ENCODE results near the gene WDFY4. TPM values are rescaled to one million over a fixed set of nuclear protein-coding genes. Genes with fewer than 3 reads are reported as not detected.
"Not testable (repeated sequence)": the region's sequence is repeated elsewhere in the genome, so short reads cannot be mapped to it uniquely, and the experiment has no call there.

WDFY4 gene
- total and polyA plus RNA-seq, 5 donors: 0.57 to 4.4 (median 2.4) TPM

DNA sequence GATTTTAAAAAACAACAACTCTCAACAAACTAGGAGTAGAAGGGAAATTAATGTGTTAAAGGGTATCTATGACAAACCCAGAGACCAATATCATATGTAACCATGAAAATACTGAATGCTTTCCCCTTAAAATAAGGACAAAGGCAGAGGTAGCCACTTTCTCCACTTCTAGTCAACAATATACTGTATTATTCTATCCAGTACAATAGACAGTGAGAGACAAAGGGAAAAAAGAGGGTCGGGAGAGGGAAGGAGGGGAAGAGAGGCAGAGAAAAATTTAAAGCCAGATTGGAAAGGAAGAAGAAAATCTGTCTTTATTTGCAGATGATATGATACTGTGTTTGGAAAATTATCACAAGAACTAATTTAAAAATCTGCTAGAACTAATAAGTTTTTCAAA, 39.1 kb upstream of the WDFY4 start:
- WGBS: 80% methylated on average over 1 of the region's 1 CpG
- Histone ChIP-seq H3K4me3 (ENCODE audit: low read length) (no peak overlapping the region), H3K9me3 (ENCODE audit: control insufficient read depth, low read length) (no peaks in the 10 kb centered on the region), H3K27me3 (ENCODE audit: control insufficient read depth, insufficient read depth) (no peaks in the 10 kb centered on the region), H3K4me1 (ENCODE audit: control insufficient read depth, insufficient read depth, low read length) (no peaks in the 10 kb centered on the region), H3K27ac (ENCODE audit: low read length) (no peak overlapping the region)
- no peak for DNase-seq
- no peak for ATAC-seq
- intact Hi-C loops (cut with DNase I): no loop called here

DNA sequence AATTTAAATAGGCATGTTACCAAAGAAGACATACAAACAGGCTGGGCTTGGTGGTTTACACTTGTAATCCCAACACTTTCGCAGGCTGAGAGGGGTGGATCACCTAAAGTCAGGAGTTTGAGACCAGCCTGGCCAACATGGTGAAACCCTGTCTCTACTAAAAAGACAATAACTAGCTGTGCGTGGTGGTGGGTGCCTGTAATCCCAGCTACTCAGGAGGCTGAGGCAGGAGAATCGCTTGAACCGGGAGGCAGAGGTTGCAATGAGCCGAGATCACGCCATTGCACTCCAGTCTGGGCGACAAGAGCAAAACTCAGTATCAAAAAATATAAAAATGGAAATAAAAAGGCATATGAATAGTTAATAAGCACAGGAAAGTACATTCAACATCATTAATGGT, 37.6 kb upstream of the WDFY4 start:
- H3K9me3 ChIP-seq (ENCODE audit: control insufficient read depth, low read length); H3K27ac ChIP-seq (ENCODE audit: low read length); H3K4me1 ChIP-seq (ENCODE audit: control insufficient read depth, insufficient read depth, low read length); intact Hi-C loops (cut with DNase I); H3K27me3 ChIP-seq (ENCODE audit: control insufficient read depth, insufficient read depth); DNase-seq; ATAC-seq; H3K4me3 ChIP-seq (ENCODE audit: low read length): not testable (repeated sequence)
- 96% methylated on average over 7 of the region's 7 CpGs for WGBS

DNA sequence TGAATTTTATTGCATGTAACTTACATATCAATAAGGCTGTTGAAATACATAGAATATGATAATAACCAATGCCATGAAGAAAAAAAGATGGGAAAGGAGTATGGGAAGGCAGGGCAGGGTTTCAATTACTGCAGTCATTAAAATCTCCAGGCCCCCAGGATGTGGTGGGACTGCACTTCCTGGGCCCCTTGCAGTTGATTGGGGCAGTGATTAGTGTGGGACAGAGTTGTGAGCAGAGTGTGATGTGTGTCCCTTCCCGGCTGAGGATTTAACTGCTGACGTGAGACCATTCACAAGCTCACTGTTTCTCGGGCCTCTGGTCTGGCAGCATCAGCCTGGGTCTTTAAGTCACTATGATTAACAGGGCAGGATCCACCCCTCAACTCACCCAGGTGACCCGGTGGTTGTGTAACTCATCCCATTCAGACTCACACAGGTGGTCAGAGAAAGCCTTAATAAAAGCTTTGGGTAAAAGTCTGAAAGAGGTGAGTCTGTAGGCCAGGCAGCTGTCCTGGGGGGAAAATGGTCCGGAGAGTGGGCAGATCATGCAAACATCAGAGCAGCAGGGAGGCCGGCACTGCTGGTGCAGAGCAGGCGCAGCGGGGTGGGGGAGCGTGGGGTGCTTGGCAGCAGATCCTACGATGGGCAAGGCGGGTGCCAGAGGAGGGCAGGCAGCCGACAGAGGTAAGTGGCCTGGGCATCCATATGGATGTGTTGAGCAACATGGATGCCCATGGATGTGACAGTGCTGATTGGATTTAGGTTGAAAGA, 36.3 kb upstream of the WDFY4 start:
- no peak overlapping the region for H3K27ac ChIP-seq (ENCODE audit: low read length)
- 80% methylated on average over 12 of the region's 12 CpGs for WGBS
- no peak for ATAC-seq

DNA sequence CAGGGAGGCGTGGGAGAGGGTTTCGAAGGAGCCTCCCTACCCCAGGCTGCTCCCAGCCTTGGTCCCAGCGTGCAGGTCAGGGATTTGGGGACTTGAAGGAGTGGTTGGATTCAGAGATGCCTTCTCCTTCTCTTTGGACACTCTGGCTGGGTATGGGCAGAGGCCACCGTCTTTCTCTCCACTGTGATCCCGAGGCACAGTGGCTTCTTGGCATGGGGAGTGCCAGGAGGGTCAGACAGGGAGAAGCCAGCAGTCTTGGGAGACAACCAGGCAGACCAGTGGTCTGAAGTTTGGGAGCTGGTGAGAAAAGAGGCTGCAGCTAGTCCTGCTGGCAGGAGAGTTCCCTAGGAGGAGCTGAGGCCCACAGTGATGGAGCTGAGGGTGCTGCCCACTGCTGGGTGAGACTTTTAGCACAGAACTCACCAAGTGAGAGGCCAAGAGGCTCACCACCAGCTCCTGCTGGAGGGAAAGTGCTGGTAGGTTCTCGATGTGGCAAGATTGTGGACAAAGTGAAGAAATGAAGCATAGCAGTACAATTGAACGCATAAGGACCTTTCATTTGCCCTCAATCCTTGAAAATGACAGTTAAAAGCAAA, 35.2 kb upstream of the WDFY4 start:
- ATAC-seq: no peak
- intact Hi-C loops (cut with DNase I): no loop called here
- Histone ChIP-seq H3K9me3 (ENCODE audit: control insufficient read depth, low read length) (no peaks in the 10 kb centered on the region), H3K4me1 (ENCODE audit: control insufficient read depth, insufficient read depth, low read length) (no peaks in the 10 kb centered on the region), H3K27me3 (ENCODE audit: control insufficient read depth, insufficient read depth) (no peaks in the 10 kb centered on the region), H3K4me3 (ENCODE audit: low read length) (no peak overlapping the region), H3K27ac (ENCODE audit: low read length) (no peak overlapping the region)
- no peak for DNase-seq
- 82% methylated on average over 7 of the region's 7 CpGs for WGBS

More for the DNA sequence above, 36.3 kb upstream of the WDFY4 start:
- Histone ChIP-seq H3K4me3 (ENCODE audit: low read length) (no peak overlapping the region), H3K9me3 (ENCODE audit: control insufficient read depth, low read length) (no peaks in the 10 kb centered on the region), H3K27me3 (ENCODE audit: control insufficient read depth, insufficient read depth) (no peaks in the 10 kb centered on the region), H3K4me1 (ENCODE audit: control insufficient read depth, insufficient read depth, low read length) (no peaks in the 10 kb centered on the region)
- no peak for DNase-seq
- intact Hi-C loops (cut with DNase I): no loop called here

DNA sequence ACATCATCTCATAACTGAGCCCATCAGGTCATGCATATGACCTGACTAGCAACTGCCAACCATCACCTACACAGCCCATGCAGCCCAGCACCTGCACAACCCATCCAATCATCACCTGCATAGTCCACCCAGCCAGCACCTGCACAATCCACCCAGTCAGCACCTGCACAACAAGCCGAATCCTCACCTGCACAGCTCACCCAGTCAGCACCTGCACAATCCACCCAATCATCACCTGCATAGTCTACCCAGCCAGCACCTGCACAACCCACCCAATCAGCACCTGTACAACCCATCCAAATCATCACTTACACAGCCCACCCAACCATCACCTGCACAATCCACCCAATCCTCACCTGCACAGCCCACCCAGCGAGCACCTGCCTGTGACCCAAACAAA, 33.4 kb upstream of the WDFY4 start:
- Histone ChIP-seq H3K27ac (ENCODE audit: low read length) (no peak overlapping the region), H3K9me3 (ENCODE audit: control insufficient read depth, low read length) (no peaks in the 10 kb centered on the region), H3K4me1 (ENCODE audit: control insufficient read depth, insufficient read depth, low read length) (no peaks in the 10 kb centered on the region), H3K4me3 (ENCODE audit: low read length) (no peak overlapping the region), H3K27me3 (ENCODE audit: control insufficient read depth, insufficient read depth) (no peaks in the 10 kb centered on the region)
- intact Hi-C loops (cut with DNase I): loop anchor here in 1 of 4 donors (10.0 kb wide), 1 partner anchor 286 kb away; no protein-coding TSS in a partner anchor
- no peak for DNase-seq
- no peak for ATAC-seq
- 89% methylated on average over 2 of the region's 2 CpGs for WGBS

DNA sequence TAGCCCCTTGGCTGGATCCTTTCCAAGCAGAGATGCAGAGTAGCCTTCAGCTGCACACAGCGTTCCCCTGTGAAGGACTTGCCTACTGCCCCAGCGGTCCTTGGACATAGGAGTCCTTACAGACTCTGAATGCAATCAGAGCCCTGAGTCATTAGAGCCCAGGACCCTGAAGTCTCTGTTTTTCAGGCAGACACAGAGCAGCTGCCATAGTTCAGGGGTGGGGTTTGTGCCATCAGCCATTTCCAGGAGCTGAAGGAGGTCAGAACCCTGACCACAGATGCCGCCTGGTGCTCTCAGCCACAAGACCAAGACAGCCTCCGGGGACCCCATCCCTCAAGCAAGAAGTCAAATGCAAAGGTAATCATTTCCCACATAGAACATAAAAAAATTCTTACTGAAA, 32.8 kb upstream of the WDFY4 start:
- Histone ChIP-seq H3K9me3 (ENCODE audit: control insufficient read depth, low read length) (no peaks in the 10 kb centered on the region), H3K4me1 (ENCODE audit: control insufficient read depth, insufficient read depth, low read length) (no peaks in the 10 kb centered on the region), H3K27me3 (ENCODE audit: control insufficient read depth, insufficient read depth) (no peaks in the 10 kb centered on the region), H3K4me3 (ENCODE audit: low read length) (no peak overlapping the region), H3K27ac (ENCODE audit: low read length) (no peak overlapping the region)
- DNase-seq (no peak), ATAC-seq (no peak)
- intact Hi-C loops (cut with DNase I): loop anchor here in 1 of 4 donors (10.0 kb wide), 1 partner anchor 287 kb away; no protein-coding TSS in a partner anchor
- 72% methylated on average over 4 of the region's 4 CpGs for WGBS

DNA sequence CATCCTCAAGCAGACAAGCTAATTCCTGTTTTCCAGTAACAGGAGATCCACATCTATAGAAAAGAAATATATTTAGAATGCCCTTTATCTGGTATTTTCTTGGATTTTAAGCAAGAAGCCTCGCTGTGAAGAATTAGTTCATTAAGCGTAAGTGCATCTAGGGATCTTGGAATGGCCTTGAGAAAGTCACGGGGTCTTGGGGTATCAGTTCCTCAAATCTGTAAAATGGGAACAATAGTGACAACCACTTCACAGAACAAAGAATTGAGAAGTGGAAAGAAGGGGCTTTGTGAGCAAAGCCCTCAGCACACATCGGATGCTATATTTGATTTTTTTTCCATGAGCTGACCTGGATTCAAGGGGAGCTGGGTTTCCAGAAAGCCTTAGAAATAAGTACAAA, 32.3 kb upstream of the WDFY4 start:
- no peak overlapping the region for H3K4me3 ChIP-seq (ENCODE audit: low read length)
- ATAC-seq (no peak), DNase-seq (no peak)
- 86% methylated on average over 4 of the region's 4 CpGs for WGBS
- H3K9me3 ChIP-seq (ENCODE audit: control insufficient read depth, low read length): no peaks in the 10 kb centered on the region
- H3K4me1 ChIP-seq (ENCODE audit: control insufficient read depth, insufficient read depth, low read length): no peaks in the 10 kb centered on the region
- intact Hi-C loops (cut with DNase I): loop anchor here in 1 of 4 donors (10.0 kb wide), 1 partner anchor 288 kb away; no protein-coding TSS in a partner anchor
- no peaks in the 10 kb centered on the region for H3K27me3 ChIP-seq (ENCODE audit: control insufficient read depth, insufficient read depth)
- H3K27ac ChIP-seq (ENCODE audit: low read length): no peak overlapping the region

DNA sequence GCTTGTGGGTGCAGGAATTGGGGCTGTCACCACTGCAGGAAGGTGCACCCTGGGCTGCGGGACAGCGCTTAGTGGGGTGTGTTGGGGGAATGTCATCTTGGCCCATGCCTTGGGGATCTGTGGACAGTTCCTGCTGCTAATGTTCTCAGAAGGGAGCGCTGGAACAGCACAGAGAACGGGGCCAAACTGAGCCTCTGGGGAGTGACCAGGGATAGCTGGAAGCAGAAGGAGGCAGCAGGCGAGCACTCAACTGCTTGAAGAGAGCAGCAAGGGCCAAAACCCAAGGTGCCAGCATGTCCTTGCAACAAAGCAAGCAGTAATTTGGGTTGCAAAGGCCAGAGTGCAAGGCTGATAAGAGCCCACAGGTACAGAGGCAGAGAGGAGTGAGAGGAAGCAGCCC, 31.3 kb upstream of the WDFY4 start:
- Histone ChIP-seq H3K27ac (ENCODE audit: low read length) (no peak overlapping the region), H3K27me3 (ENCODE audit: control insufficient read depth, insufficient read depth) (no peaks in the 10 kb centered on the region), H3K4me1 (ENCODE audit: control insufficient read depth, insufficient read depth, low read length) (no peaks in the 10 kb centered on the region), H3K4me3 (ENCODE audit: low read length) (no peak overlapping the region), H3K9me3 (ENCODE audit: control insufficient read depth, low read length) (no peaks in the 10 kb centered on the region)
- ATAC-seq (no peak), DNase-seq (peak in 1 of 3 donors; percentile 39)
- 77% methylated on average over 5 of the region's 5 CpGs for WGBS
- intact Hi-C loops (cut with DNase I): loop anchor here in 1 of 4 donors (10.0 kb wide), 1 partner anchor 289 kb away; no protein-coding TSS in a partner anchor

DNA sequence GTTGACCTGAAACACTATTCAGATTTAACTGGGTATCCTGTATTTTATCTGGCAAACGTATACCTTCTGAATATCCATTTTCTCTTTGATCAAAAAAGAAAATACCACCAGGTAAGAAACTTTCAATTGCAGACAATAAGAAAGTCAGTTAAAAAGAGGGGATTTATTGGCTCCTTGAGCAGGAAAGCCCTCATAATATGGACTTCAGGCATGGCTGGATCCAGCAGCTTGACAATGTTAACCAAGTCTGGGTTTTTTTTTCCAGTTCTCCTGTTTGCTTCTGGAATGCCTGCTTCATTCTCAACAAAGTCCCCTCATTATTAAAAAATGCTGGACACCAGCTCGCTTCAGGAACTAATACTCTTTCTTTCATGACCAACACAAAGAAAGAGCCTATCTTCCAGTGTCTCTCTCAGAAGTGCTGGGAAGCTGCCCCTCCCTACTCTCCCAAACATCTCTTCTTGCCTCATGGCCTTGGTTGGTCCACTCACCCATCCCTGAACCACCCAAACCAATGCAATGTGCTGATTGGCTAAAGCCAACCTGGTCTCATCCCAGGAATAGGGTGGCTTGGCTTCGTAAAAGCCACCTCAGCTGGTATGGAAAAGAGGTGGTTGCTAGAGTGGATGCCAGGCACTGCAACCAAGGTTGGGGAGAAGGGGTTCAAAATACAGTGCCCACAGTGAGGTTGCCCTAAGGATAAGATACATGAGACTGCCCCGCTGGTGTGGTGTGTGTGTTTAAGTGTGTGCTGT, 30.6 kb upstream of the WDFY4 start:
- intact Hi-C loops (cut with DNase I): loop anchor here in 1 of 4 donors (10.0 kb wide), 1 partner anchor 289 kb away; no protein-coding TSS in a partner anchor
- H3K27me3 ChIP-seq (ENCODE audit: control insufficient read depth, insufficient read depth): no peaks in the 10 kb centered on the region
- ATAC-seq: no peak

DNA sequence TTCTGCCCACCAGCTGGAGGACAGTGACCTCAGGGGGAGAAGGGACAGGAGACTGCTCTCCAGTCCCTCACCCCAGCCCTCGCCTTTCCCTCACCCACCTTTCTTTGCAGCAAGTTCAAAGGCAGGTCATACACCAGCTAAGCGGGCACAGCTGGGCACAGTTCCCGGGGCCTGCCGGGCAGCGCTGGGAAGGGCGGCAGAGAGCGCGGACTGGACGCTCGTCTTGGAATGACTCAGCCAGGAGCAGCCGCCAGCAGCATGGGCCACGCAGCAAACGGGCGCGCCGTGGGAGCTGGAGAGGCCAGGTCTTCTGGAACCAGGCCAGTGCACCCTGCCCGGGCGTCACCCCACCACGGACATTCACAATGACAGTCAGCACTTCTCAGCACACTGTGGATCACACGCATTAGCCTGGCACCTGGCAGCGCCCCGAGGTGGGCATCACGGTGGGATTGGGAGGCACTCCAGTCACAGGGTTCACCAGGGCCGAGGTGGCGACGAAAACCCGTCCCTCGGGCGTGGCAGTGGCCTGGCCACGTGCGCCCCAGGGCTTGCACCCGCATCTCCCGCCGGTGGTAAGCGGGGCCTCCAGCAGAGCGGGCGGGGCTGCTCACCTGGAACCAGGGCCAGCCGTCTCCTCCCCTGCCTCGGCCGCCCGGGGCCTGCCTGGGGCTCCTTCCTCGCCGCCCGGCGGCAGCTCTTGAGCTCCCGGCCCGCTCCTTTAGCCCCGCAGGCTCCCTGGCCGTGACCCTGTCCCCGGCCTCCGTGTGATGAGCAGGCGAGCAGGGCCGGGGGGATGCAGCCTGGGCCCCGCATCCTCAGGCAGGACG, 29.0 kb upstream of the WDFY4 start:
- no peaks in the 10 kb centered on the region for H3K27me3 ChIP-seq (ENCODE audit: control insufficient read depth, insufficient read depth)
- H3K9me3 ChIP-seq (ENCODE audit: control insufficient read depth, low read length): no peaks in the 10 kb centered on the region
- WGBS: 7% methylated on average over 55 of the region's 55 CpGs
- H3K27ac ChIP-seq (ENCODE audit: low read length): no peak overlapping the region
- peak; percentile 82 to 90 (median 90) for DNase-seq
- H3K4me3 ChIP-seq (ENCODE audit: low read length): peak overlapping the region; percentile 37
- no peaks in the 10 kb centered on the region for H3K4me1 ChIP-seq (ENCODE audit: control insufficient read depth, insufficient read depth, low read length)
- peak; percentile 84 to 86 for ATAC-seq
- intact Hi-C loops (cut with DNase I): loop anchor here (2.0 to 10.0 kb wide), 9 partner anchors 101 to 507 kb away; no protein-coding TSS in a partner anchor

More for the DNA sequence above, 30.6 kb upstream of the WDFY4 start:
- Histone ChIP-seq H3K4me3 (ENCODE audit: low read length) (no peak overlapping the region), H3K4me1 (ENCODE audit: control insufficient read depth, insufficient read depth, low read length) (no peaks in the 10 kb centered on the region), H3K27ac (ENCODE audit: low read length) (no peak overlapping the region), H3K9me3 (ENCODE audit: control insufficient read depth, low read length) (no peaks in the 10 kb centered on the region)
- DNase-seq: peak in 1 of 3 donors; percentile 7
- 96% methylated on average over 4 of the region's 4 CpGs for WGBS
